HL-60 (cell line): ENCODE results near the gene PCED1B.

Source experiments
- CTCF ChIP-seq: IDR thresholded peaks from one replicate; pipeline ENCODE4 v1.5.1; 2011; ENCODE audit warnings: low read length, control low read depth, inconsistent platforms; ENCODE audit not compliant: insufficient read depth
- POLR2AphosphoS5 ChIP-seq: IDR thresholded peaks from 2 replicates; pipeline ENCODE4 v1.6.1; 2012; ENCODE audit warnings: low read depth
- REST ChIP-seq: IDR thresholded peaks from 2 replicates; pipeline ENCODE4 v1.6.1; 2012; ENCODE audit warnings: low read depth; ENCODE audit not compliant: insufficient replicate concordance

- TF ChIP-seq CTCF (no peak), POLR2AphosphoS5 (no peak), REST (no peak)
These were observed 33.3 kb downstream of the PCED1B start for GRCh38 chr12:47112679-47113078.
